Stimulated activated CD8-positive, alpha-beta memory T cell treated with anti-CD3 and anti-CD28 coated beads, Interleukin-15, amount 100 ng/mL, for 24 hours (primary cell): ENCODE results near the gene RTP1.
"Not testable (repeated sequence)": the region's sequence is repeated elsewhere in the genome, so short reads cannot be mapped to it uniquely, and the experiment has no call there.

Experiments
- DNase-seq: peaks from one replicate; pipeline ENCODE4 v3.0.0-alpha.2; 2020; ENCODE audit warnings: low read depth

RTP1 gene

DNA sequence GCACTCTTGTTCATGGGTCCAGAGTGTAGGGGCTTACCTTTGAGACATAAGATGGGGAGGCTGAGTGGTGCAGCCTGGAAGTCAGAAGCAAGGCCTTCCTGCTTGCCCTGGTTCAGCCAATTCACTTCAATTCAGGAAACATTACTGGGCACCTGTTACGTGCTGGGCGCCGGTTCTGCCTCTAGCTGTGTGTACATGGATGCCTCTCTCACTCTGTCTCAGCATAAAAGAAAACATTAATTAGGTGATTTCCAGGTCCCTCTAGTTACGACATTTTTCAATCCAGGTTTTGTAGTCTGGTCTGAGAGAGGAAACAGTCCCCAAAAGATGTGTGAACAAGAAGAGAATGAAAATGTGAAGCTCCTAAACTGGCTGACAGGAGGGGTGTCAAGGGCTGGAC, 1.2 kb downstream of the RTP1 start:
- no peak for DNase-seq

DNA sequence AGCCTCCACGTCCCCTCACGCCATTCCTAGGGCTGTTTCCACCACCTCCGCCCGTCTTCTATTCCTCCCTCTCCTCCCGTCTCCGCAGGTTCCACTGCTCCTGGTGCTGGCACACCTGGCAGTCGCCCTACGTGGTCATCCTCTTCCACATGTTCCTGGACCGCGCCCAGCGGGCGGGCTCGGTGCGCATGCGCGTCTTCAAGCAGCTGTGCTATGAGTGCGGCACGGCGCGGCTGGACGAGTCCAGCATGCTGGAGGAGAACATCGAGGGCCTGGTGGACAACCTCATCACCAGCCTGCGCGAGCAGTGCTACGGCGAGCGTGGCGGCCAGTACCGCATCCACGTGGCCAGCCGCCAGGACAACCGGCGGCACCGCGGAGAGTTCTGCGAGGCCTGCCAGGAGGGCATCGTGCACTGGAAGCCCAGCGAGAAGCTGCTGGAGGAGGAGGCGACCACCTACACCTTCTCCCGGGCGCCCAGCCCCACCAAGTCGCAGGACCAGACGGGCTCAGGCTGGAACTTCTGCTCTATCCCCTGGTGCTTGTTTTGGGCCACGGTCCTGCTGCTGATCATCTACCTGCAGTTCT, 2.3 kb downstream of the RTP1 start:
- DNase-seq = not testable (repeated sequence)

DNA sequence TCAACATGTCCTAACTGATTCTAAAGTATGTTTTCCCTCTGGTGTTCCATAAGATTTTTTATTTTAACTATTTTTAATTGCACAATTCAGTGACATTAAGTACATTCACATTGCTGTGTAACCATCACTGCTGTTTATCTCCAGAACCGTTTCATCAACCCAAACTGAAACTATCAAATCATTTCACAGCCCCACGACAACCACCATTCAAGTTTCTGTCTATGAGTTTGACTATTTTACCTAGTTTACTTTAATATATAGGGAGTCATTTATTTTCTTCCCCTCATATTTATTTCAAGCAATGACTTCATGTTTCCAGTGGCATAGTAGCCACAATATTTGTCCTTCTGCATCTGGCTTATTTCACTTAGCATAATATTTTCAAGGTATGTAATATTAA, 8.4 kb downstream of the RTP1 start:
- DNase-seq = no peak

DNA sequence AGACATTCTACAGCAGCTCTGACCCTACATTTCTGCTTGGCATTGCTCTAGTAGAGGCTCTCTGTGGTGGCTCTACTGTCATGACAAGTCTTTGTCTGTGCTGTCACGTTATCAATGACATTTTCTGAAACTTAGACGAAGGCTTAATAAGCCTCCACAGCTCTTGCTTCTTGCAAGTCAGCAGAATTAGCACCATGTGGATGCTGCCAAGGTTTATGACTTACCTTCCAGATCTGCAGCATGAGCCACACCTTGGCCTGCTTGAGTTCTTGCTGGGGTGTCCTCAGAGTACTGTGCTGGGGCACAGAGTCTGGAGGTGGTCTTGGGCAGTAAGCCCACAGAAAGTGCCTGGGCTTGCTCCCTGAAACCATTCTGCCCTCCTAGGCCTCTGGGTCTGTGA, 9.8 kb downstream of the RTP1 start:
- DNase-seq = no peak

DNA sequence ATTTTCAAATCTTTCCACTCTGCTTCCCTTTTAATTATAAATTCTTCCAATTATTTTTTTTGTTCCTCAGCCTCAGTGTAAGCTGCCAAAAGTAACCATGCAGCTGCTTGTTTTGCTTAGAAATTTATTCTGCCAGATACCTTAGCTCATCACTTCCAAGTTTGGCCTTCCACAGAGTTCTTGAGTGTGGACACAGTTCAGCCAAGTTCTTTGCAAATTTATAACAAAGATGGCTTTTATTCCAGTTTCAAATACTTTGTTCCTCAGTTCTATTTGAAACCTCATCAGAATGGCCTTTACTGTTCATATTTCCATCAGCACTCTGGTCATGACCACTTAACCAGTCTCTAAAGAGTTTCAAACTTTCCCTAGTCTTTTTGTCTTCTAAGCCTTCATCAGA, 10.3 kb downstream of the RTP1 start:
- no peak for DNase-seq

DNA sequence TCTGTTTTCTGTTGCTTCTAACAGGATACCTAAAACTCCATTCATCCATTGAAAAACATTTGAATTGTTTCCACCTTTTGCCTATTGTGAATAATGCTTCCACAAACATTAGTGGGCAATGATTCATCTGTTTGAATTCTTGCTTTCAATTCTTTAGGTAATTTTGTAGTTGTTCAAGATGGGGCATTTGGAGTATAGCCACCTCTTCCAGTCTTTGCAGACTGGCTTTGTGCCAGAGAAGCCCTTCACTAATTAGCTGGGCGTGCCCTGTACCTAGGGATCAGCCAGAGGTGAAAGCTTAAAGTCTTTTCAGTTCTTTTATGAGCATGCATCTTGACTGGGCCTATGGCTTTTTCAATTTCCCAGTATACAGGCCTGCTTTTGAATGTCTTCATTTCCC, 10.9 kb downstream of the RTP1 start:
- DNase-seq = no peak

DNA sequence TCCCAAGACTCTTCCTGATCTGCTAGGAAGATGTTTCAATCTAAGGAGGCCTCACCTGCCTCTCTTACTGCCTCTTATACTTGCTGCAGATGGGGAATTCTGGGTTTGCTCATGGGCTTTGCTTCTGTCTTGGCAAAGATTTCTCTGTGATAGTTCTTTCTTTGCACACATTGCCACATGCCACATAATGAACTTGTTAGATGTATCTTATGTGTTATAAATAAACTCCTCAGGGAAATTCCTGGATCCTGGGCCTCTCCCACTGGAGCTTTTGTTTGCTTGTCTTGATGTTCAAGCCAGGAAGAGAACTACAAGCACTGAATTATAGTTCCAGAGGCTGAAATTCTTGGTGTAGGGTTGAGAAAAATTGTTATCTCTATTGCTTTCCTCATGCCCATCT, 12.2 kb downstream of the RTP1 start:
- no peak for DNase-seq

DNA sequence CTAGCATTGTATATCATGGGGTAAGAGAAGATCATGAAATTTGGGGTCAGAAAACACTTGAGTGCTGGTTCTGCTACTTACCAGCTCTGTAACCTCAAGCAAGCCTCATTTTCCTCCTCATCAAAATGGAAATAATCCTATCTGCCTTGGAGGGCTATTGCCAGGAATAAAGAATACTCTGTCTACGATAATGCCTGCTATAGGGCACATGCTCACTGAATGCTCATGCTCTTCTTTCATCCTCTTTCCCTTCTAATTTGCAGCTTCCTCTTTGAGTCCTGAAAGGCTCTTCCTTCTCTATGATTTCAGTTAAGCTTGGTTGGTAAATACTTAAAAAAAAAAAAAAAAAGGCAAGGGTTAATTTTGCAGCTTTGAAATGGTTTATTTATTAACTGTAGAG, 12.8 kb downstream of the RTP1 start:
- no peak for DNase-seq

DNA sequence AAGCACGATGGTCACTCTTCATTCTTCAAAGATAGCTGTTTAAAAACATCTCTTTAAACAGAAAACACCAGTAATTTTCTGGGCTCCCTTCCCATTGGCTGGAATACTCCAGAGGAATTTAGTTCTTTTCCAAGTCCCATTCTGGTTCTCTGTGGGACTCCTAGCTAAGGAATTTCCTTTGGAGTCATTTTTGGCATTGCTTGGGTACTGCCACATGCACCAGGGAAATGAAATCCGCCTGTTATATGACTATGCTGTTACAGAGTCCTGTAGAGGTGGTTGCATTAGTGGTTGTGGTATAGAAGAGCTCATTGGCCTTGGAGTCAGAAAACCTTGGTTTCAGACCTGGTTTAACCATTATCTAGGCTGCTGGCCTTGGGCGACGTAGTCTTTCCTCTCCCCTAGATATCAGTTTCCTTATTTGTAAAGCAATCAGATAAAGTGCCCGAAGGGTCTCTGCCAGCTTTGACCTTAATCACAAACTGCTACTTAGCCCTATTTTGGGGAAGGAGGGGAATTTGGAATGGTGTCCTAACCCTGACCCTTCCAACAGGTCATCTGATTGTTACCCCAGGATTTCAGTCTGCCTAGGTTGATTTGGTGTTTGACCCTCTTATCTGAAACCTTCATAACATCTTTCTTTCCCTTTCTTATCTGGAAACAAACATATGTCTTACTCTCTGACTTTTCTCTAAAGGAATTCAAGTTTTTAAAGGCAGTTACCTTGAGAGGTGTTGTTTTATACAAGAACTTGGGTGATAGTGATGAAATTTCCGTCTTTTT, 13.4 kb downstream of the RTP1 start:
- no peak for DNase-seq

DNA sequence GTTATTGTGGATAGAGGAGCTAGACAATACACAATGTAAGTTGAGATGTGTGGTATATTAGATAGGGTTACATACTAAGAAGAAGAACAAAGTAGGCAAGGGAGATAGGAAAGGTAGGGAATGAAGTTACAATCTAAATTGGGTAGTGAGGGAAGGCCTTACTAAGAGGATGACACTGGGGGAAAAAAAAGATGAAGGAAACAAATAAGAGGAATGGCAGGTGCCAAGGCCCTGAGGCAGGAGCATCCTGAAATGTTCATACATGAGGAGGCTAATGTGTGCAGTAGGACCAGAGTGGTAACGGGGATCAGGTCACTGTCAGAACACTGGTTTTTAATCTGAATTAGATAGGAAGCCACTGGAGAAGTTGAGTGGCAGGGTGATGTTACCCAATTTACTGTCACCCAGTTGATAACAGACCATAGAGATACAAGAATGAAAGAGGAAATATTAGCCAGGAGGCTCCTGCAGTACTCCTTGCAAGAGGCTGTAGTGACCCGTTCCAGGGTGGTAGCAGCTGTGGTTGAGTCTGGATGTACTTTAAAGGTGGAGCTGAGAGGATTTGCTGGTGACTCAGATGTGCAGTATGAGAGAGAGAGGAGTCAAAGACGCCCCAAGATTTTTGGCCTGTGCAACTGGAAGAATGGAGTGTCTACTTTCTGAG, 14.4 kb downstream of the RTP1 start:
- no peak for DNase-seq

DNA sequence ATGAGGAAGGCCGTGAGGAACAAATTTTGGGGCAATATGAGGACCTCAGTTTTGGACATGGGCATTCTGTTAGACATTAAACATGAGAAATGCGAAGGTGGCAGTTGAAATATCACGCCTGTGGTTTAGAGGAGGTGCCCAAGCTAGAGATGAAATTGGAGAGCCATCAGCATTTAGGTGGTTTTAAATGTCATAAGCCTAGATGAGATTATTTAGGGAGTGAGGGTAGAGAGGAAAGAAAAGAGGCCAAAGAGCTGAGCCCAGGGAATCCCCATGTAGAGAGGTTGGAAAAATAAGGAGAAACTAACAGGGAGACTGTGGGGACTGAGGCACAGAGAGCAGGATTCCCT, 14.9 kb downstream of the RTP1 start:
- DNase-seq = no peak

DNA sequence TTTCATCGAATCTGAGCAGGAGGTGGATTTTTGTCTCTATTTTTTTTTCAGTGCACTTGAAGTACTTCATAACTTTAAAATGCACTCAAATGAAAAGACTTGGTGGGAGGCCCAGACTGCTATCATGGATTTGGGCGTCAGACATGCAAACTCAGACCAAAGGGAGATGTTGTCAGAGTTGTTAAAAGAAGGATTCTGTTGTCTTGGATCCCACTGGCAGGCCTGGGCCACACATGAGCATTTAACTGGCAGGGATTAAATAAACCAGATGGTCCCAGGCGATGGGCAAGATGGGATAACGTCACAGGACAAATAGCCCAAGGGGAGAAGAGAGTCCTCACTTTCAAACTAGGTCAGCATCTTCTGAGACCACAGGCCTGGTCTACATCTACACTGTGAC, 15.4 kb downstream of the RTP1 start:
- DNase-seq = no peak

DNA sequence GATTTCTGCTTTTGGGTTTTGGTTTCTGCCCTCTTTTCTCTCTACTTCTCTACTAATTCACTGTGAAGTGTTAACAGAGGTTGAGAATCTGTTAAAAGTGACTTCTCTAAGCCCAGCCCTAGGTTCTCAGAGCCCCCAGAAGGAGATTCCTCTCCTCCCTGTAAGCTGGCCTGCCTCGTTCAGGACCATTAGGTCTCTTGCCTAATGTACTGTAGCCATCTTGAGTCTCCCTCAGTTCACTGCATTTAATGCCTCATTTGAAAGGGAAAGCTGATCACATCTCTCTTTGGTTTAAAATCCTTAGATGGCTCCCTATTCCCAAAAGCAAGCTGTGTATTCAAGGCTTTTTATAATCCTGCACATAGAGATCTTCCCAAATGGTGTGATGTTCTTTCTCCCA, 16.3 kb downstream of the RTP1 start:
- DNase-seq = no peak

DNA sequence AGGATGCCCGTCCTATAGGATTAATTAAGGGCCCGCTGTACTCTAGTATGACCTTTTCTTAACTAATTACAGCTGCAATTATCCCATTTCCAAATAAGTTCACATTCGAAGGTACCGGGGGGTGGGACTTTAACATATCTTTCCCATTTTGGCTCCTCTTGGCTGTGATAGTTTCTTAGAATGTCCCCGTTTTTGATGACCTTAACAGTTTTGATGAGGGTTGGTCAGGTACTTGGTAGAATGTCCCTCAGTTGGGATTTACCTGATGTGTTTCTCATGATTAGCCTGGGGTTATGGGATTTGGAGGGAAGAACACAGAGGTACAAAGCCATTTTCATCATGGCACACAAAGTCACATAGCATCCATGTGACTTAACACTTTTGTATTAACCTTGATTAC, 18.2 kb downstream of the RTP1 start:
- DNase-seq = no peak

DNA sequence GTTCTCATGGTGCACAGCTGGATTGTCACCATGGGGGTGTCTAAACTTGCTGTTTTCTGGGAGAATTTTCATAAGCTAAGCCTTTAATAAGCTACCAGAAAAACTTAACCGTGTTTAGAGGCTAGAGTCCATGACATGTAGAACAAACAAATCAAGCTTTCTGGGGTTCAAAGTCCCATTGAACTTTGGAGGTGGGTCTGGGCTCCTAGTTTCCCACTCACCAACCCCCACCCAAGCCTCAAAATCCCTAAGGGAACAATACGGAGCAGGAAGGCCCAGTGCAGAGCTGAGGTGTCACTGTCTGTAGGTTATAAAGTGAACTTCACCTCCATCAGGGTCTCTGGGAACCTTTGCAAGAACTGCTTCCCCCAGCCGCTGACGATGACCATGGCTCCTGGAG, 25.5 kb downstream of the RTP1 start:
- no peak for DNase-seq

DNA sequence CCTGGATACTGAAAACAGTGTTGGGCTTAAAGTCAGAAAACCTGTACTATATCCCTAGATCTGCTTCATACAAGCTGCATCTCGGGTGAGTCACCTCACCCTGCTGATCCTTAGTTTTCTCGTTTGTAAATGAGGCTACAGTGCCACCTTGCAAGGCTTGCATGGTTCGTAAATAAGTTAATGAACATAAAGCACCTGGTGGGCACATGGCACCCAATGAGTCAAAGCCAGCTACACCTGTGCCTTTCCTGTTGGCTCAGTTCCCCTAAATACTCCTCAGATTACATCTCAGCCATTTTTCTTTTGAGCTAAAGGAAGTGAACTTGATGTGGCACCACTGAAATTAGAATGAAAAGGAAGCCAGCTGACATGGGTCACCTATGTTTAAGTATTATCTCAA, 26.5 kb downstream of the RTP1 start:
- no peak for DNase-seq

DNA sequence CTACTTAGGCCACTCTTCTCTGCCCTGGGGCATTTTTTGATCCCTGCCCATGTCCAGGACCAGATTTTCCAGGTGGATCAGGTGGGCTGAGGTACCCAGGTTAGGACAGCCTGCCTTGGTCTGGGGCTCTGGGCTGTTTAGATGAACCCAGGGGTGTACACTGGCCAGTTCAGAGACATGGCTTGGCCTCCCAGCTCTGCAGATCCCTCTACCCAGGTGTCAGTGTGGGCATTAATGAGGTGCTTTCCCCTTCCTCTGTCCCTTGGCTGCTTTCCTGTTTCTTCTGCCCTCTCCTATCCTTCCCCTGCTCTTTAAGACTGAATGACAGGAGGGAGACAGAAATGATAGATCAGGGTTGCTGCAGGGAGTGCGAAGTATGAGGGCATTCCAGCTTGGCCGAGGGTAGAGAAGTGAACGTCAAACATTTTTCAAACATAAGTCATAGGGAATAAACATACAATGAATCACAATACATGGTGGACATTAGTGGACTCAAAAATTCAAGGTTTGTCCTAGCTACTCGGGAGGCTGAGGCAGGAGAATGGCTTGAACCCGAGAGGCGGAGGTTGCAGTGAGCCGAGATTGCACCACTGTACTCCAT, 30.5 kb downstream of the RTP1 start:
- no peak for DNase-seq

DNA sequence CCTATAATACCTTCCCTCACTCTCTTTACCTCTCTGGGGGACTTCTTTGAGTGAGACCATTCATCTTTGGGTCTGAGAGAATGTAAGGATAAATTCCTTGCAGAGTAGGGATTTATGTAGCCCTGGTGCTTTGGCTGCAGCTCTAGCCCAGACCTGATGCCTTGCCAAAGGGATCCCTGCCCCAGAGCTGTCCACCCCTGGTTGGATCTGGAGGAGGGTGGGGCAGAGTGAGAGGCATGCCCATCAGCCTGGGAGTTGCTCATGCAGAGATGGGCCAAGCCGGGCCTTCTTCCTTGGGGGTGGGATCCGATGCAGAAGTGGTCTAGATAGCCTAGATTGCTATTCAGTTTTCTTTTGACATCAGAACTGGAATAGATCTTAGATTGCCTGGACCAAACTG, 31.5 kb downstream of the RTP1 start:
- DNase-seq = no peak

DNA sequence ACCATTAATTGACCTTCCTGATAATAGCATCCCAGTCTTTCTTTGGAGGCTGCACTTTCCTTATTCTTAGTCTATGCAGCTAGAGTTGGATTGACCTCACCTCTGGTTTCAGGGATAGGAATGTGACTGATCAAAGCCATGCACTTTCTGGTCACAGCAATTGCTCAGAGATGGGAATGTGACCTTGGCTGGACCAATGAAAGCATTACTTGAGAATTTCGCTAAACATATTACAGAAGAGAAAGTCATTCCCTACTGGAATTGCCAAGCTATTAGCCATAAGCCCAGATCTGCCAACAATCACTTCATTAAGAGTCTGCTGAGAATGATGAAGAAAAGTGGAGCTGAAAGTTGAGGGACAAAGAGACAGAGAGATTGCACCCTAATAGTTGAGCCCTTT, 32.7 kb downstream of the RTP1 start:
- DNase-seq = no peak

DNA sequence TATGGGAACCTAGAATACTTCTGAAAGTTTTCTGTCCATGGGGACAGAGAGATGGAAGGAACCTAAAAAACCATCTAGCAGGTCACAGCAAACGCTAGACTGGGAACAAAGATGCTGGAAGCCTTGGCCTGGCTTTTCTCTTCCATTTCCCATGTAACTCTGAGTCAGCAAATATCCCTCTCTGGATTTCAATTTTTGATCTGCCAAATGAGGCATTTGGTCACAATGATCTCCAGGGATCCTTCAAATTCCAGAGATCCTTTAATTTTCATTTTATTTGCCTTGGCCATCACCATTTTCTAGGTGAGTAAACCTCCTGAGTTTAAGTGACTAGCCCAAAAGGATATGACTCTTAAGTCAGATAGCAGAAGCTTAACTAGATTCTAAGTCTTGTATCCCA, 39.7 kb downstream of the RTP1 start:
- no peak for DNase-seq

DNA sequence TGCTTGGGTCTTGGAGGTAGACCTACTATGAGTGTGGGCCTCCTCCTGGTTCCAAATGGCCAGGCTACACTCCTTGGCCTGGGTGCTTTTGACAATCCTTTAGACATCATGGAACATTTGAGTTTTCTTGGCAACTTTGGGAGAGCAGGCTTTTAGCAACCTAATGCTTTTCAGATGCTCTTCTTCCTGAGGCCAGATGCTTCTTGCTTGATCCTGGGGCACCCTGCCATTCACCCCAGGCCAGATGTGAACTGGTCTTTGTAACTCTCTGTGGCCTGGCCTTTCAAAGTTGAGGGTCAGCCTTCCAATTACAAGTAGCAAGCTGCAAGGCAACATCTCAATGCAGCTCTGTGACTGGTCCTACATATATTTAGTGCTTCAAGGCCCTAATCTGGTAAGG, 40.5 kb downstream of the RTP1 start:
- no peak for DNase-seq

DNA sequence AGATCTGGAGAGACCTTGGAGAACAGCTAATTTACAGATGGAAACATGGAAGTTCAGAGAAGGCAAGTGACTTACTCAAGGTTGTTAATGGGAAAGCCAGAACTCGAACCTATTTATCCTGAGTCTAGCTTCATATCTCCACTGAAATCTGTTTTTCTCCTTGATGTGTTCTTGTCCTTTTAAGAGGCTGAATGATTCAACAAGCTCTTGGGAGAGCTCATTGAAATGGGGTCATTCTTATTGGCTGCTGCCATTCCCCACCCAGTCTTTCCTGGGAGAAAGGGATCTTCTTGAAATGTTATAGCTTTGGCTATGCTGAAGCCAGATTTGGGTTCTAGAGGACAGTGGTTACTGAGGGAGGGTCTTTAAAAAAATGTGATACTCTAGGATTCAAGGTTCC, 41.0 kb downstream of the RTP1 start:
- DNase-seq = no peak

DNA sequence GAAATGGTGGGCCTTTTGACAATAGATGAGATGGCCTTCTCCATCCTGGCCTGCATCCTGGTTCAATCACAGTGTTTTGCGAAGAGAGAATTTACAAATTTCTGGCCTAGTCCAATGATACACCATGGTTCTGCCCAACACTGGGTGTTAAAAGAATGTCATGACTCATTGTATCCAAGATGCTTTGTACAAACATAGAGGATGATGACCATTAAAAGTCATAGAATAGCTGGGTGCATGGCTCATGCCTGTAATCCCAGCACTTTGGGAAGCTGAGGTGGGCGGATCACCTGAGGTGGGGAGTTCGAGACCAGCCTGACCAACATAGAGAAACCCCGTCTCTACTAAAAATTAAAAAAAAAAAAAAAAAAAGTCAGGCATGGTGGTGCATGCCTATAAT, 41.5 kb downstream of the RTP1 start:
- not testable (repeated sequence) for DNase-seq
